ENCODE results near the gene NFATC1.

GRCh38 chr18:79366177-79367094 is 29.3 kb upstream of the NFATC1 start:
- TF ChIP-seq POLR2A (IDR thresholded peaks at IDR 0.05; ENCODE audit: low read length) (no peak), PHF8 (IDR thresholded peaks at IDR 0.05; ENCODE audit: borderline replicate concordance, low read depth) (no peak), PBX3 (IDR thresholded peaks at IDR 0.05) (no peak), CTCF (IDR thresholded peaks at IDR 0.05) (no peak), MAZ (IDR thresholded peaks at IDR 0.05; ENCODE audit: borderline replicate concordance, low read depth, low read length) (no peak), NFE2L2 (conservative IDR thresholded peaks at IDR 0.05; ENCODE audit: low read length) (no peak), EP300 (IDR thresholded peaks at IDR 0.05) (no peak), EHMT2 (IDR thresholded peaks at IDR 0.05; ENCODE audit: low read depth) (no peak), HDAC2 (IDR thresholded peaks at IDR 0.05) (no peak), CEBPB (IDR thresholded peaks at IDR 0.05) (no peak), CHD4 (IDR thresholded peaks at IDR 0.05; ENCODE audit: borderline replicate concordance) (no peak), FOXS1 (CRISPR knock-in tag; IDR thresholded peaks at IDR 0.05) (no peak), NPAS2 (CRISPR knock-in tag; IDR thresholded peaks at IDR 0.05; ENCODE audit: borderline replicate concordance) (no peak), JUNB (IDR thresholded peaks at IDR 0.05) (no peak)
